SJSA1 (cell line): ENCODE results near the gene ATG16L2. TPM values are rescaled to one million over a fixed set of nuclear protein-coding genes. Genes with fewer than 3 reads are reported as not detected.
A peak's percentile ranks its signal among the peaks of the same experiment; 100 is the strongest.
"Not testable (repeated sequence)": the region's sequence is repeated elsewhere in the genome, so short reads cannot be mapped to it uniquely, and the experiment has no call there.

Source experiments
- DNase-seq, 2 experiments: peaks; one replicate each; pipeline ENCODE4 v3.0.0-alpha.2; 2015 to 2020; ENCODE audit warnings: low spot score in 2 of 2, low read depth in 1 of 2
- H3K27ac ChIP-seq: fragments of 250-450 bp; sonication (Bioruptor Pico); 2 replicates; pipeline ENCODE4 v1.5.1; 2020; ENCODE audit warnings: mild to moderate bottlenecking, moderate library complexity
- H3K27me3 ChIP-seq: fragments of 250-450 bp; sonication (Bioruptor Pico); replicated peaks from 2 replicates; pipeline ENCODE4 v1.5.1; 2020; ENCODE audit warnings: mild to moderate bottlenecking, moderate library complexity
- H3K36me3 ChIP-seq: fragments of 250-450 bp; sonication (Bioruptor Pico); 2 replicates; pipeline ENCODE4 v1.5.1; 2020; ENCODE audit warnings: mild to moderate bottlenecking
- H3K4me1 ChIP-seq: fragments of 250-450 bp; sonication (Bioruptor Pico); replicated peaks from 2 replicates; pipeline ENCODE4 v1.6.1; 2021; ENCODE audit warnings: mild to moderate bottlenecking
- H3K4me3 ChIP-seq: fragments of 250-450 bp; sonication (Bioruptor Pico); 2 replicates; pipeline ENCODE4 v1.5.1; 2020; ENCODE audit warnings: mild to moderate bottlenecking
- H3K9me3 ChIP-seq: fragments of 250-450 bp; sonication (Bioruptor Pico); replicated peaks from 2 replicates; pipeline ENCODE4 v1.5.1; 2020; ENCODE audit warnings: mild to moderate bottlenecking
- total RNA-seq: library from RNA; depleted of rRNA; stranded (reverse); fragments of >200 nt; shearing (Covaris generic); gene quantifications from 2 replicates; pipeline ENCODE4 v1.2.3, GENCODE V29; 2014

ATG16L2 gene
- total RNA-seq, 1 experiment from 2014 or later: 3.2 TPM

- no peak overlapping the region for H3K27ac ChIP-seq
- H3K27me3 ChIP-seq: no peaks in the 10 kb centered on the region
- no peak for DNase-seq
- no peak overlapping the region for H3K4me3 ChIP-seq
- H3K4me1 ChIP-seq: peaks cover 10% of the 10 kb centered on the region
- no peaks in the 10 kb centered on the region for H3K36me3 ChIP-seq
- no peaks in the 10 kb centered on the region for H3K9me3 ChIP-seq
These were observed 4.8 kb downstream of the ATG16L2 start for GRCh38 chr11:72818971-72819370.

GRCh38 chr11:72820439-72821139 lies 6.4 kb downstream of the ATG16L2 start:
- H3K27ac ChIP-seq: no peak overlapping the region
- H3K27me3 ChIP-seq: no peaks in the 10 kb centered on the region
- no peak for DNase-seq
- H3K4me1 ChIP-seq: peaks cover 15% of the 10 kb centered on the region
- H3K4me3 ChIP-seq: no peak overlapping the region
- H3K36me3 ChIP-seq: no peaks in the 10 kb centered on the region
- no peaks in the 10 kb centered on the region for H3K9me3 ChIP-seq

GRCh38 chr11:72821221-72821919 lies 7.2 kb downstream of the ATG16L2 start:
- no peaks in the 10 kb centered on the region for H3K36me3 ChIP-seq
- H3K4me1 ChIP-seq: peaks cover 11% of the 10 kb centered on the region
- H3K27me3 ChIP-seq: no peaks in the 10 kb centered on the region
- H3K27ac ChIP-seq: no peak overlapping the region
- no peak for DNase-seq
- no peaks in the 10 kb centered on the region for H3K9me3 ChIP-seq
- no peak overlapping the region for H3K4me3 ChIP-seq

- Histone ChIP-seq H3K36me3 (no peaks in the 10 kb centered on the region), H3K27me3 (no peaks in the 10 kb centered on the region), H3K9me3 (no peaks in the 10 kb centered on the region), H3K27ac (no peak overlapping the region), H3K4me1 (peaks cover 11% of the 10 kb centered on the region), H3K4me3 (no peak overlapping the region)
- DNase-seq: no peak
These were observed 7.9 kb downstream of the ATG16L2 start for GRCh38 chr11:72821920-72822799.

GRCh38 chr11:72823105-72823804 lies 9.0 kb downstream of the ATG16L2 start:
- Histone ChIP-seq H3K27me3 (no peaks in the 10 kb centered on the region), H3K27ac (no peak overlapping the region), H3K4me3 (no peak overlapping the region), H3K4me1 (peaks cover 11% of the 10 kb centered on the region), H3K36me3 (no peaks in the 10 kb centered on the region), H3K9me3 (no peaks in the 10 kb centered on the region)
- DNase-seq: no peak

- no peaks in the 10 kb centered on the region for H3K36me3 ChIP-seq
These were observed 9.8 kb downstream of the ATG16L2 start for GRCh38 chr11:72824020-72824419.

GRCh38 chr11:72824811-72825505 lies 10.7 kb downstream of the ATG16L2 start:
- H3K36me3 ChIP-seq: no peaks in the 10 kb centered on the region
- H3K4me3 ChIP-seq: no peak overlapping the region
- peak; percentile 36 to 67 for DNase-seq
- no peaks in the 10 kb centered on the region for H3K27me3 ChIP-seq
- H3K4me1 ChIP-seq: peaks cover 11% of the 10 kb centered on the region
- no peak overlapping the region for H3K27ac ChIP-seq
- H3K9me3 ChIP-seq: no peaks in the 10 kb centered on the region

More at GRCh38 chr11:72824020-72824419, 9.8 kb downstream of the ATG16L2 start:
- no peaks in the 10 kb centered on the region for H3K9me3 ChIP-seq
- no peak overlapping the region for H3K27ac ChIP-seq
- H3K4me3 ChIP-seq: no peak overlapping the region
- DNase-seq: no peak
- H3K4me1 ChIP-seq: peaks cover 11% of the 10 kb centered on the region
- H3K27me3 ChIP-seq: no peaks in the 10 kb centered on the region

- no peak for DNase-seq
- Histone ChIP-seq H3K27me3 (no peaks in the 10 kb centered on the region), H3K27ac (no peak overlapping the region), H3K4me1 (peaks cover 11% of the 10 kb centered on the region), H3K36me3 (no peaks in the 10 kb centered on the region), H3K9me3 (no peaks in the 10 kb centered on the region), H3K4me3 (no peak overlapping the region)
These were observed 11.4 kb downstream of the ATG16L2 start for GRCh38 chr11:72825661-72826060.

- no peaks in the 10 kb centered on the region for H3K9me3 ChIP-seq
- no peaks in the 10 kb centered on the region for H3K36me3 ChIP-seq
- no peak overlapping the region for H3K27ac ChIP-seq
- no peaks in the 10 kb centered on the region for H3K27me3 ChIP-seq
- DNase-seq: no peak
- peaks cover 14% of the 10 kb centered on the region for H3K4me1 ChIP-seq
- no peak overlapping the region for H3K4me3 ChIP-seq
These were observed 12.2 kb downstream of the ATG16L2 start for GRCh38 chr11:72826191-72826941.

GRCh38 chr11:72826942-72827480 lies 12.8 kb downstream of the ATG16L2 start:
- Histone ChIP-seq H3K36me3 (peaks cover 3% of the 10 kb centered on the region; the same call in 1 of the 2 replicates), H3K9me3 (no peaks in the 10 kb centered on the region), H3K4me1 (peaks cover 19% of the 10 kb centered on the region), H3K27ac (no peak overlapping the region), H3K27me3 (no peaks in the 10 kb centered on the region), H3K4me3 (no peak overlapping the region)
- no peak for DNase-seq

GRCh38 chr11:72827656-72828055 lies 13.4 kb downstream of the ATG16L2 start:
- H3K36me3 ChIP-seq, H3K27me3 ChIP-seq, H3K4me3 ChIP-seq, H3K27ac ChIP-seq, H3K9me3 ChIP-seq, DNase-seq: not testable (repeated sequence)
- H3K4me1 ChIP-seq: peaks cover 19% of the 10 kb centered on the region

GRCh38 chr11:72828081-72828567 lies 13.9 kb downstream of the ATG16L2 start:
- H3K27me3 ChIP-seq: no peaks in the 10 kb centered on the region
- H3K9me3 ChIP-seq: no peaks in the 10 kb centered on the region
- H3K4me3 ChIP-seq: no peak overlapping the region
- peaks cover 3% of the 10 kb centered on the region; the same call in 1 of the 2 replicates for H3K36me3 ChIP-seq
- H3K4me1 ChIP-seq: peaks cover 19% of the 10 kb centered on the region
- no peak for DNase-seq
- no peak overlapping the region for H3K27ac ChIP-seq
